ENCODE data around the gene EPC2. TPM values are rescaled to one million over a fixed set of nuclear protein-coding genes. Genes with fewer than 3 reads are reported as not detected.
A peak's percentile ranks its signal among the peaks of the same experiment; 100 is the strongest.
"Not testable (repeated sequence)": the region's sequence is repeated elsewhere in the genome, so short reads cannot be mapped to it uniquely, and the experiment has no call there.

The EPC2 gene
- total RNA-seq, 3 donors from 2014 or later = 23.4 to 36.3 (median 29.2) TPM

- no peak overlapping the region for H3K4me3 ChIP-seq
- peak; percentile 57 for ATAC-seq
- no peaks in the 10 kb centered on the region for H3K9me3 ChIP-seq
- no peaks in the 10 kb centered on the region for H3K36me3 ChIP-seq (ENCODE audit: low read depth)
- intact Hi-C loops (cut with DNase I, micrococcal nuclease) = no loop called here
- peaks cover 6% of the 10 kb centered on the region for H3K4me1 ChIP-seq (ENCODE audit: low read depth)
- TF ChIP-seq CTCF (IDR thresholded peaks at IDR 0.05) = no peak
- no peak for DNase-seq
Observed at GRCh38 chr2:148658807-148659722, 14.5 kb downstream of the EPC2 start.

- no peak for DNase-seq
- no peak for ATAC-seq
- intact Hi-C loops (cut with DNase I, micrococcal nuclease) = no loop called here
- no peaks in the 10 kb centered on the region for H3K9me3 ChIP-seq
- peaks cover 6% of the 10 kb centered on the region for H3K4me1 ChIP-seq (ENCODE audit: low read depth)
- no peak for TF ChIP-seq CTCF (IDR thresholded peaks at IDR 0.05)
- no peaks in the 10 kb centered on the region for H3K36me3 ChIP-seq (ENCODE audit: low read depth)
- H3K4me3 ChIP-seq = no peak overlapping the region
Observed at GRCh38 chr2:148660999-148661398, 16.4 kb downstream of the EPC2 start.

GRCh38 chr2:148662332-148662731 is 17.8 kb downstream of the EPC2 start:
- H3K4me3 ChIP-seq; H3K36me3 ChIP-seq (ENCODE audit: low read depth); ATAC-seq; DNase-seq; intact Hi-C loops (cut with DNase I, micrococcal nuclease); H3K9me3 ChIP-seq; H3K4me1 ChIP-seq (ENCODE audit: low read depth): not testable (repeated sequence)

- H3K9me3 ChIP-seq = no peaks in the 10 kb centered on the region
- H3K4me1 ChIP-seq (ENCODE audit: low read depth) = no peaks in the 10 kb centered on the region
Observed at GRCh38 chr2:148664229-148664628, 19.7 kb downstream of the EPC2 start.

GRCh38 chr2:148666555-148666954 is 22.0 kb downstream of the EPC2 start:
- Histone ChIP-seq H3K9me3 (no peaks in the 10 kb centered on the region), H3K4me1 (ENCODE audit: low read depth) (no peaks in the 10 kb centered on the region), H3K36me3 (ENCODE audit: low read depth) (no peaks in the 10 kb centered on the region), H3K4me3 (no peak overlapping the region)
- intact Hi-C loops (cut with DNase I, micrococcal nuclease) = no loop called here
- DNase-seq = no peak
- TF ChIP-seq CTCF (IDR thresholded peaks at IDR 0.05) = no peak
- ATAC-seq = no peak

More at GRCh38 chr2:148664229-148664628, 19.7 kb downstream of the EPC2 start:
- Histone ChIP-seq H3K36me3 (ENCODE audit: low read depth) (no peaks in the 10 kb centered on the region), H3K4me3 (no peak overlapping the region)
- DNase-seq = no peak
- no peak for TF ChIP-seq CTCF (IDR thresholded peaks at IDR 0.05)
- no peak for ATAC-seq
- intact Hi-C loops (cut with DNase I, micrococcal nuclease) = no loop called here

- ATAC-seq = no peak
- H3K36me3 ChIP-seq (ENCODE audit: low read depth) = no peaks in the 10 kb centered on the region
- no peak for DNase-seq
- intact Hi-C loops (cut with DNase I, micrococcal nuclease) = no loop called here
- H3K4me1 ChIP-seq (ENCODE audit: low read depth) = no peaks in the 10 kb centered on the region
- no peak for TF ChIP-seq CTCF (IDR thresholded peaks at IDR 0.05)
- no peak overlapping the region for H3K4me3 ChIP-seq
- H3K9me3 ChIP-seq = no peaks in the 10 kb centered on the region
Observed at GRCh38 chr2:148667113-148667836, 22.7 kb downstream of the EPC2 start.
